RWPE2 (cell line): ENCODE measurements around the gene CDYL2.

ENCODE experiments used
- ATAC-seq: fragments of 200-7000 bp; cut with Tn5 transposase; 3 replicates; pipeline ENCODE4 v1.9.1; 2021; ENCODE audit warnings: low read depth
- DNase-seq: peaks from one replicate; pipeline ENCODE4 v3.0.0-alpha.2; 2020; ENCODE audit warnings: low spot score
- H3K27ac ChIP-seq: fragments of 450-650 bp; 2 replicates; pipeline ENCODE4 v1.5.1; 2017; ENCODE audit warnings: mild to moderate bottlenecking; ENCODE audit not compliant: poor library complexity, severe bottlenecking
- H3K27me3 ChIP-seq: fragments of 250-450 bp; sonication (Bioruptor Pico); 2 replicates; pipeline ENCODE4 v1.5.1; 2021; ENCODE audit warnings: mild to moderate bottlenecking, moderate library complexity; ENCODE audit not compliant: insufficient read depth, poor library complexity, severe bottlenecking
- H3K36me3 ChIP-seq: fragments of 250-450 bp; sonication (Bioruptor Pico); 2 replicates; pipeline ENCODE4 v1.5.1; 2020; ENCODE audit warnings: low read depth, mild to moderate bottlenecking, moderate library complexity
- H3K4me1 ChIP-seq: fragments of 250-450 bp; sonication (Bioruptor Pico); 2 replicates; pipeline ENCODE4 v1.5.1; 2021; ENCODE audit warnings: mild to moderate bottlenecking, moderate library complexity; ENCODE audit not compliant: insufficient read depth, poor library complexity, severe bottlenecking
- H3K4me3 ChIP-seq: fragments of 250-450 bp; sonication (Bioruptor Pico); 2 replicates; pipeline ENCODE4 v1.5.1; 2021; ENCODE audit warnings: mild to moderate bottlenecking, moderate library complexity; ENCODE audit not compliant: severe bottlenecking
- H3K9me3 ChIP-seq: fragments of 250-450 bp; sonication (Bioruptor Pico); 2 replicates; pipeline ENCODE4 v1.5.1; 2021; ENCODE audit warnings: mild to moderate bottlenecking, moderate library complexity; ENCODE audit not compliant: severe bottlenecking
- CTCF ChIP-seq: fragments of 450-650 bp; IDR thresholded peaks from one replicate; pipeline ENCODE4 v1.5.1; 2017; ENCODE audit warnings: mild to moderate bottlenecking, moderate library complexity; ENCODE audit not compliant: poor library complexity, severe bottlenecking

CDYL2 gene

GRCh38 chr16:80700558-80700957 is 103.8 kb downstream of the CDYL2 start:
- H3K27me3 ChIP-seq = no peaks in the 10 kb centered on the region
- H3K4me3 ChIP-seq = no peak overlapping the region
- H3K27ac ChIP-seq = no peak overlapping the region
- TF ChIP-seq CTCF = no peak
- H3K9me3 ChIP-seq = no peaks in the 10 kb centered on the region
- ATAC-seq (no peak), DNase-seq (no peak)
- H3K36me3 ChIP-seq = no peaks in the 10 kb centered on the region
- no peaks in the 10 kb centered on the region for H3K4me1 ChIP-seq

GRCh38 chr16:80695020-80695419 is 109.4 kb downstream of the CDYL2 start:
- no peak for ATAC-seq
- H3K36me3 ChIP-seq = no peaks in the 10 kb centered on the region
- no peaks in the 10 kb centered on the region for H3K27me3 ChIP-seq
- no peak overlapping the region for H3K4me3 ChIP-seq
- no peaks in the 10 kb centered on the region for H3K4me1 ChIP-seq
- no peak for DNase-seq
- no peak overlapping the region for H3K27ac ChIP-seq
- no peak for TF ChIP-seq CTCF
- no peaks in the 10 kb centered on the region for H3K9me3 ChIP-seq

GRCh38 chr16:80693553-80693952 is 110.8 kb downstream of the CDYL2 start:
- H3K36me3 ChIP-seq = no peaks in the 10 kb centered on the region
- no peak overlapping the region for H3K4me3 ChIP-seq
- no peak for DNase-seq
- no peak for TF ChIP-seq CTCF
- no peaks in the 10 kb centered on the region for H3K27me3 ChIP-seq
- H3K9me3 ChIP-seq = no peaks in the 10 kb centered on the region
- no peak overlapping the region for H3K27ac ChIP-seq
- H3K4me1 ChIP-seq = no peaks in the 10 kb centered on the region
- ATAC-seq = no peak

DNA sequence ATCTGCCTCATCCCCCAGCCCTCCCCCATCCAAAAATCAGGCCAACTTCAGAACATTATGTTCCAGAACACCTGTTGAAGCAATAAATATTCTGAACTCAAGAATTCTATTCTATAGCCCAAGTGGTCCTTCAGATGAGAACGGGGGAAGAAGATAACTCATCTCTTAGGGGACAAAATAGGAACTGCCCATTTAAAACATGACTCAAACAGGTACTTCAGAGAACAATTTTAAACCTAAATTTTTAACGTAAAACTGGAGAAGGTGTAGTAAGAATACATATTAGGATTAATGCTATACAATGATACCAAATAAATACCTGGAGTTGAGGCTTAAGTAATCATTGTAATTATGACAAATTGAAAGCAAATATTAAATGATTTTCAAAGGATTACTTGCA is 112.1 kb downstream of the CDYL2 start:
- Histone ChIP-seq H3K36me3 (no peaks in the 10 kb centered on the region), H3K27me3 (no peaks in the 10 kb centered on the region), H3K4me3 (no peak overlapping the region), H3K27ac (no peak overlapping the region), H3K4me1 (no peaks in the 10 kb centered on the region), H3K9me3 (no peaks in the 10 kb centered on the region)
- DNase-seq (no peak), ATAC-seq (no peak)
- TF ChIP-seq CTCF = no peak

DNA sequence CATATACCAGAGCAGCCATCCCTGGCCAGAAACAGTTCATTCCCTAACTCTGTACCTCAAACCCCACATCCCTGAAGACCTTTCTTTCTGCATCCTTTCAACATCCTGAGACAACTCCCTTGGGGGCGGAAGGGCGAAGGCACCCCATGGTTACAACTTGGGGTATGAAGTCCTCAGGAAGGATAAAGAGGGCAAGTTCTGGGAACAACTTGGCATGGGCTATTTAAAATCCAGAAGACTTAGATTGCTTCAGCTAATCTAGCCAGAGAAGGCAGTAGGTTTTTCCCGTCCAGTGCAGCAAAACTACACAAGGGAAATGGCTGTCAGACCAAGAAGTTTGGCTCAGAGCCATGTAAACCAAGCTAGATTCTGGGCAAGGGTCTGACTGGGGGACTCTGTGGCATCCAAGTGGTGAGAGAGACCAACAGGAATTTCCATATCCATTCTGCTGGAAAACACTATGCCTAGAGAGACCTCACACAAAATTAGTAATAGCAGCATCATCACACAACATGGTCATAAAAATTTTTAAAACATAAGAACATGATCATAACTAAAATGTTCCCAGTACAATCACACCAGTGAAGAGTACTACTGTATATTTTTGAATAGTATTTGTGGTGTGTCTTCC is 113.2 kb downstream of the CDYL2 start:
- H3K9me3 ChIP-seq = no peaks in the 10 kb centered on the region
- H3K36me3 ChIP-seq = no peaks in the 10 kb centered on the region
- no peaks in the 10 kb centered on the region for H3K4me1 ChIP-seq
- no peak for TF ChIP-seq CTCF
- H3K27ac ChIP-seq = no peak overlapping the region
- DNase-seq (no peak), ATAC-seq (no peak)
- H3K4me3 ChIP-seq = no peak overlapping the region
- no peaks in the 10 kb centered on the region for H3K27me3 ChIP-seq
